GM12891 (cell line): ENCODE measurements around the gene SRCAP.

Source experiments
- POLR2A ChIP-seq: IDR thresholded peaks from 2 replicates; pipeline ENCODE4 v1.6.1; 2011; ENCODE audit warnings: low read depth, low read length, control low read depth
- POLR2AphosphoS5 ChIP-seq: IDR thresholded peaks from 2 replicates; pipeline ENCODE4 v1.6.1; 2011; ENCODE audit warnings: low read depth, low read length, control low read depth
- TAF1 ChIP-seq: IDR thresholded peaks from 2 replicates; pipeline ENCODE4 v1.6.1; 2011; ENCODE audit warnings: low read depth, low read length, control low read depth

GRCh38 chr16:30664616-30665109 lies 34.3 kb upstream of the SRCAP start:
- no peak for TF ChIP-seq POLR2A
- TF ChIP-seq TAF1: no peak
- TF ChIP-seq POLR2AphosphoS5: no peak
